ENCODE measurements around the gene FHOD3.
"Not testable (repeated sequence)": the region's sequence is repeated elsewhere in the genome, so short reads cannot be mapped to it uniquely, and the experiment has no call there.

FHOD3 gene

DNA sequence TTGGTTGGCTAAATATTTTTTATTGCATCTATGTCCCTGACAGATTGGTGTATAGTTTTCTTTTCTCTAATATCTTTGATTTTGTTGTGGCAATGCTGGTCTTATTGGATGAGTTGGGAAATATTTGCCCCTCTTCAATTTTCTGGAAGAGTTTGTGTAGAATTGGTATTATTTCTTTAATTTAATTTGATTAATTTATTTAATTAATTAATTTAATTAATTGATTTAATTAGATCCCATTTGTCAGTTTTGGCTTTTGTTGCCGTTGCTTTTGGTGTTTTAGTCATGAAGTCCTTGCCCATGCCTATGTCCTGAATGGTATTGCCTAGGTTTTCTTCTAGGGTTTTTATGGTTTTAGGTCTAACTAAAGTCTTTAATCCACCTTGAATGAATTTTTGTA lies 253.8 kb downstream of the FHOD3 start:
- not testable (repeated sequence) for DNase-seq (ENCODE audit: low read depth)

DNA sequence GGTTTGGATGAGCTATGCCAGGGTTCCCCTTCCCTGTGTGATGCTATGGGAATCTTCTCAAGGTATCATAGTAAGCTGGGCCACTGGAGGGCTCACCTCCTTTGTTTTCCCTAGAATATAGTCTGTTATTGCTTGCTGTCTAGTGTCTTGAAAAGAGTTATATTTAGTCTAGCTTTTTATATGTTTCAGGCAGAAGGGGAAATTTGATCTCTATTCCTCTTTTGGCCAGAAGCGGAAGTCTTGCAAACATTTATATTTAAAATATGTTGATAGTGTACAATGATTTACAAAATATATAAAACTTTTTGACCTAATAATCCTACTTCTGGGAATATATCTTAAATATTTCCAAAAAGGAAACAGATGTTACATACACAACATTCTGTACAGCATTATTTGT lies 260.7 kb downstream of the FHOD3 start:
- DNase-seq (ENCODE audit: low read depth): no peak

DNA sequence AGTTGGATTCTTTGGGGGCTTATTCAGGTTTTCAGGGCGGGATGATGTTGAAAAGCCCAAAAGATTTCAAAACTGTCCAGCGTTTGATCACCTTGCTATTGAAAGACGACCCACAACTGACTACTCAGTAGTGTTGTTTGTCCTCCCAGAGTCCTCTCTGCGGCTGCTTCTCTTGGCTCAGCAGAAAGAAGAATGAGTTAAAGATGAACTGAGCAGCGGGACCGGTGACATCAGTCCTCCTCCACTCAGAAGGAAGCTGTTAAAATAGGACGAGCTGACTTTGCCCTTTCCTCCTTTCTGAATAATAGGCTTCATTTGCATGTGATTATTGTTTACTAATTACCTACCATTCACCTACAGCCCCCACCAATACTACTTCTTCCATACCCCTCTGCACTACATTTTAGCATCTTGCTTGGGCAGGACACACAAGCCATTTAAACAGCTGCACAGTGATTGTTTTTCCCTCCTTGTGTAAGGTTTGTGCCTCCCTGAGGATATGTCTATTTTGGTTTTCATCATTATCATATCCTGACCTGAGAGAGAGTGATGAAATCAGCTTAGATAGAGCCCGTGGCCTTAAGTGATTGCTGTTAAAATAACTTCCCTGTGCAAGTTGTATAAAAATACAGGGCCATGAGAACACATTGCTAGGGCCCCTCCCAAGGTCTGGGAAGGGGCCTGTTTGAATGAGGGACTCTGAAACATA lies 261.8 kb downstream of the FHOD3 start:
- no peak for DNase-seq (ENCODE audit: low read depth)

DNA sequence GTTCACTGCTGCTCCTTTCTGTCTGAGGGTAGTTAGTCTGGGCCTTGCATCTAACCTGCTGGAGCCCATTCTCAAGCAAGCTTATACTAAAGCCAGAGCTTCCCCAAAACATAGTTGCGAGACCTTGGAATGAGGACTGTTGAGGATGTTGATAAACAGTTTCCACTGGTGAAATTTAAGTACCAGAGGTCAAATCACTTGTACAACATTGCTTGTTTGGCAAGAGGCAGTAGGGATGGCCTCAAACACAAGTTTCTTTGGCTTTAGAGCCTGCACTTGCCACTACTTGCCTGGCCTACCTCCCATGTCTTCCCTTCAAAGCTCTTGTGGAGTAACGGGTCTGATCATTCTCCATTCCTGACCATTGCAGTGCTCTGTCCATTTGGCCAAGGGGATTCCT lies 262.7 kb downstream of the FHOD3 start:
- DNase-seq (ENCODE audit: low read depth): no peak

DNA sequence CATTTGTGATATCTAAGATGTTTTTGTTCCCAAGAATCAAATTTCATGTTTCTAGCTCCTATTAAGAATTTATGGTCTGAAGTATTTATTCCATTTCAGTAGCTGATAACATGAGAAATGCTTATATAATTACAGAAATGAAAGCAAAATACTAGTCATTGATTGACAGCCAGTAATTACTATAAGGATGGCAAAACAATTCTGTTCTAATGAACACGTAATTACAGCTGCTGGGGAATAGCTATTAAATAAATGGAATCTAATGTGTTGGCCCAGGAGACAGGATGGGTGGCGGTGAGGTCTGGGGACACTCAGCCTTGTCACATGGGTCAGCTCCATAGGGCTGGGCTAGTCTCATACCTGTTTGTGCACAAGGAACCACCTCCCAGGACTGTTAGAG lies 263.5 kb downstream of the FHOD3 start:
- no peak for DNase-seq (ENCODE audit: low read depth)

DNA sequence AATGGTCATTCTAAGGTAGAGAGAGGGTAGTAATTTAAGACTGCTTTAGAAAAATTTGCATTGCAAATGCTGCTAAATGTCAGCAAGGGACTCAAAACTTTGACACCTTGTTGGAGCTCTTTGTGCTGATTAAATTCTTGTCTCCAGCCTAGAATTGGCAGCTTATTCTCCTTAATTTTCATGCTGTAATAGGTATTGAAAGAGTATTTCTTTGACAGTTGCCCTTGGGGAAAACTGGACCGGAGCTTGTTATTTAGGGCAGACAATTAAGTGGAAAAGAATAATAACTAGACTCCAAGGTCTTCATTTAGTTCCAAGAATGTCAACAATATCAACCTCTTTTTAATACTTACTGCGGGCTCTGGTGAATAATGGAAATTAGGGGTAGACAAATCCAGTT lies 267.3 kb downstream of the FHOD3 start:
- no peak for DNase-seq (ENCODE audit: low read depth)

DNA sequence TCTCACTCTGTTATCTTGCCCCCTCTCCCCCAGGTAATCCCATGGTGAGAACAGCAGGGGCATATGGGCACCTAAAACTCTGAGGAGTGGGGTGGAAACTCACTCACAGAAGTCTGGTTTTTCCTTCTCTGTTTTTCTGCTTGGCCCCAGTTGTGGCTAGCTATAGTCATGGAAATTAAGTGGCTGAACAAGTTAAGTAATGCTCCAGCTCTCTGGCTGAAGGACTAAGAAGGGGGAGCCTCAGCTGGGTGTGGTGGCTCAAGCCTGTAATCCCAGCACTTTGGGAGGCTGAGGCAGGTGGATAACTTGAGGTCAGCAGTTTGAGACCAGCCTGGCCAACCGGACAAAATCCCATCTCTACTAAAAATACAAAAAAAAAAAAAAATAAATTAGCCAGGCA lies 270.3 kb downstream of the FHOD3 start:
- DNase-seq (ENCODE audit: low read depth): no peak

DNA sequence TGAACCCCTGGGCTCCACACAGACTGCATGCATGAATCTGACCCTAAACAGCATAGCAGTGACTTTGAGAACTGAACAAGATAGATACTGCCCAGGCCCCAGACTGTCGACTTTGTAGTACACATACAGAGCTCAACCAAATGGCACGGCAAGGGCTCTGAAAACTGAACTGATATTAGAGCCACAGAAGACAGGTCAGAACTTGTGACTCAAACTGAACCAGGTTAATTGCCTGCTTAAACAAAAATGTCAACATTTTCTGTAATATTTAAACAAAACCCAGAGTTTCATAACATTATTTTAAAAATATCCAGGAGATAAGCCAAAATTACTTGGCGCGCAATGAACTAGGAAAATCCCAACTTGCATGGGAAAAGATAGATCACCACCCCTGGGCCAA lies 271.0 kb downstream of the FHOD3 start:
- DNase-seq (ENCODE audit: low read depth): no peak

DNA sequence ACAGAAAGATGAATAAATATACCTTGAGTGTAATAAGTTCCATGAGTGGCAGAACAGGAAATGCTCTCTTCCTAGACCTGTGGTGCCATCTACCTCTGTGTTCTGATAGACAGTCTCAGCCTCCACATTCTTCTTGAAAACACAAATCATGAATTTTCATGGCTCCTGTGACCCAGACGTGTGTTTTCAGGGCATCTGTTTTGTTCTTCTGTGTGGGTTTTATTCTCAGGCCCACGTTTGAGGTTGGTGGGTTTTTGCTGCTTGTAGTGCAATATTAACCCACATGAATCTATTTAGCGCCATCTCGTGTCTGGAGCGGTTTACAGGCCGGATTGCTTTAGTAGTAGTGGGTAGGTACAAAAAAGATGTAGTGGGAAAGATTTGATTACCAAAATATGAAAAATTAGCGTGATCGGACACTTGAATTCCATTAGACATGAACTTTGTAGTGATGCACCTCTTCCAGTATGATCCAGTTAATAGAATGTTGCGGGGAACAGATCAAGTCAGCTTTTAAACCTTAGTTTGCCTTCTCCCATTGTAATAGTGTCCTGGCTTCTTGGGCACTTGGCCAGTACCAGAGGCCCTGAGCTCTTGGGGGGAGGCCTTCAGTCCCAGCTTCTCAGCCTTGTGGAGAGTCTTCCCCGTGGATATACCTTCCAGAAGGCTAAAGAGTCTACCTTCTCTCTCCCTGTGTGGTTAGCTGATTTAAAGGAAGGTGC lies 274.8 kb downstream of the FHOD3 start:
- DNase-seq (ENCODE audit: low read depth): no peak

DNA sequence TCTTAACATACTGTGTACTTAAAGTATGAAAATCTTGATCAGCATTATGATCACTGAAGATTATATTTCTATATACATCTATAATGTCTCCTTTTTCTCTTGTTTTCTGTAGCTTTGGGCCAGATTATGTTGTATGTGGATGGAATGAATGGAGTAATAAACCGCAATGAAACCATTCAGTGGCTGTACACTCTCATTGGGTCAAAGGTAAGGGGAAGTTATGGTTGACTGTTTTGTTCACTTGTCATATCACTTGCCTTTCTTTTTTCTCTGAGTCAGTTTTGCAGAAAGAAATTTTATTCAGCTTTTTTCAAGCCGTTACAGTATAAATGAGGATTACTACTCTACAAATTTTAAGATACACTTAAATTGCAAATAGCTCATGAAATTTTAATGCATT lies 278.8 kb downstream of the FHOD3 start:
- no peak for DNase-seq (ENCODE audit: low read depth)

DNA sequence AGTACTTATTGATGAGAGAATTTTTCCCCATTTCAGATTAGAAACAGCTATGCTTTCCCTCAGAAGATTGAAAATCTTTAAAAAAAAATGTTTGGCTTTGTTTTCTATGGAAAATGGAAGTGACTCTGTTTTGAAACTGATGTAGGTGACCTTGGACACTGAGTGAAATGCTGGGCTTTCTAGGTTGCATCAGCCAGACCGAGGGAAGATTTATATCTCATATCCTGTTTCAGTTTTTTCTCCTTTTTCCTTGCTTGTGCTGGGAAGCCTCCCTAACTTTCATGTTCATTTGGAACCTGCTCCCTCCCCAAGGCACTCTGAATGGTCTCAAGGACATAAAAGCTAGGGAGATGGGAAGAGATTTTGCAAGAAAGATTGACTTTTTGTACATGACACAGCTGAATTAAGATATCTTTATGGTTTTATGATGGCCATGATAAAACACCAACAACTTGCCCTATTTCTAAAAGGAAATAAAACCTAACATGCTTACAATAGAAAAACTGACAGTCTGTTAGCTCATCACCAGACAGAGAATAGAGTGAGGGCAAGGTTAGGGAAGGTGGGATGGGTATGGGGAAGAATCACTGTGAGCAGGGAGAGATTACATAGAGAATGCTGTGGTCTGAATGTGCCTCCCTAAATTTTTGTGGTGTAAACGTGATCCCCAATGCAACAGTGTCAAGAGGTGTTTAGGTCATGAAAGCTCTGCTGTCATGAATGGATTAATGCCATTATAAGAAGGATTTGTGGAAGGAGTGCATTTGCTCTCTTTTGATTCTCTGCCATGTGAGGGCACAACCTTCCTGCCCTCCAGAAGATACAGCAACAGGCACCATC lies 281.6 kb downstream of the FHOD3 start:
- no peak for DNase-seq (ENCODE audit: low read depth)

DNA sequence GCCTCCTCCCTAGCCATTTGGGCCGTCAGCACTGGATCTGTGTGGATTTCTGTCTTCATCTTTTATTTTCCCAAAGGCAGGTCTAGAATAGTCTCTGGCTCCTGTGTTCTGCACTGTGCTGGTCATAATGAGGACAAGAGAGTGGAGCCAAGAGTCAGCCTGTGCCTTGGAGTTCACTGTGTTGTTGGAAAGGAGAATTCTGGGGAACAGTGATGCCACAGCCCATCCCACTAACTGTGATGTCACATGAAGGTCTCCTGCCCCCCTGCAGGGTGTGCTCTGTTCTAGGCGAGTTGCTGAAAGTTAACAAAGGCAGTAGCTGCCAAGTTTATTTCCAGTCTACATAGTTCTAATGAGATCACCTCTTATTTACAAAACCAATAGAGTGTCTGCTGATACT lies 282.8 kb downstream of the FHOD3 start:
- no peak for DNase-seq (ENCODE audit: low read depth)

DNA sequence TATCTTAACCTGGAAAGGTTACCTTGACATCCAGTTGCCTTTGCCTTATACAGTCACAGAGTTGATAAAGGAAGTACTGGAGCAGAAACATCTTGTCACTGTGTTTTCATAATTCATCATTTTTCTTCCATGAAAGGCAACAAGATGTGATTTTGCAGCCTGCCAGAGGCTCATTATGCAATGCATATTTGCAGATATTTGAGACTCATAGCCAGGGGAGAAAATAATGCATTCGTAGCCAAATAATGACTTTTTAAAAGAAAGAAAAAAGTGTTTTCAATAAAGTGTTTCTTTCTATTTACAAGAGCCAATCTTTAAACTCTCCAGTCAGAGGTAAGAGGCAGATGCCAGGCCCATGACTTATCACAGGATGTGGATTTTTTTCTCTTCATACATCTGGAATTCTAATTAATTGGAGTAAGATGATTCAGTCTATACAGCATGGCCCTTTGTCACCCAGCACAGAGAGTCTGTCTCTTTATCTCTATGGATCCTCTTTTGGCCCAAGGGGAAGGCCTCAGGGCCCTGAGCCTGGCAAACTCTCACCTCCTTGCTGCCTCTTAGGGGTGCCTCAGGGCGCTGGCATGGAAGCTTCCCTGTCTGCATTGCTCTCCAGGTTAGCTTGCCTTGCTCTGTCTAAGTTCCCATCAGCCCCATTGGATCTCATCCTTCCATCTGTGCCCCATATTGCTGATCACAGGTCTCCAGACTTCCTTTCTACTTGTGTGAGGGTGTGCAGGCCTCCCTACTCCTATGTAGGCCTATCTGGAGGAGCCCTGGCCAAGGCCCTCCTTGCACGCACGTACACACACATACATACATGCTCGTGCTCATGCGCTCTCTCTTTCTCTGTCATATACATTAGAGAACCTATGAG lies 283.6 kb downstream of the FHOD3 start:
- no peak for DNase-seq (ENCODE audit: low read depth)

DNA sequence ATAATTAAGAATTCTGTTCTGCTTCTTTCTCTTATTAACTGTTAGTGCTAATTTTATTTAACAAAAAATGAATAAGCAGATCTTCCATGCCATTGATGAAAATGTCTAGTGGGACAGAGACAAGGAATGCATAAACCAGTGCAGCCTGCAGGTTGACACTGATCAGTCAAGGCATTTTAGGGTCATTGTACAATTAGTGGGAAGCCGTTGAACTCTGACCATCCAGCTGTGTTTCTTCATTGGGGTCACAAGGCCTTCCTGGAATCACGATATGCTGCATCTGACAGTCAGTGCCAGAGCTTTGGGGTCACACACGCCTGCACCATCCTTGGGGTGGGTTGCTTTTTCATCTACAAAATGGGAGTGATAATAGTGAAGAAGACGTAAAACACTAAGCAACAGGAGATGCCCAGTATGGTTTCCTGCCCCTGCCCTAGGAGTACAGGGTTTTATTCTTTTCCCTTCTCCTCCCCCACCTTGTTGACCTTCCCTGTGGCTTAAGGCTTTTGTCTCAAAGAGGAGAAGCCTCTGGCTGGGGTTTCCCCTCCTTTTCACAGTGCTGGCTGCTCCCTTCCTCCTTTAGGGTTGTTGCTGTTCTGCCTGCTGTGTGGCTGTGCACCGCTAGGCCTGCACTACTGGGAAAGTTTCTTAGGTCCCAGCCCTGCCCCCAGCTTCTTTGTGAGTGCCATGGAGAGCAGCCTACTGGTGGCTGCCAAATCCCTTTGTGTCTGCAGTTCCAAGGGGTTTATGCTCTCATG lies 285.7 kb downstream of the FHOD3 start:
- no peak for DNase-seq (ENCODE audit: low read depth)

DNA sequence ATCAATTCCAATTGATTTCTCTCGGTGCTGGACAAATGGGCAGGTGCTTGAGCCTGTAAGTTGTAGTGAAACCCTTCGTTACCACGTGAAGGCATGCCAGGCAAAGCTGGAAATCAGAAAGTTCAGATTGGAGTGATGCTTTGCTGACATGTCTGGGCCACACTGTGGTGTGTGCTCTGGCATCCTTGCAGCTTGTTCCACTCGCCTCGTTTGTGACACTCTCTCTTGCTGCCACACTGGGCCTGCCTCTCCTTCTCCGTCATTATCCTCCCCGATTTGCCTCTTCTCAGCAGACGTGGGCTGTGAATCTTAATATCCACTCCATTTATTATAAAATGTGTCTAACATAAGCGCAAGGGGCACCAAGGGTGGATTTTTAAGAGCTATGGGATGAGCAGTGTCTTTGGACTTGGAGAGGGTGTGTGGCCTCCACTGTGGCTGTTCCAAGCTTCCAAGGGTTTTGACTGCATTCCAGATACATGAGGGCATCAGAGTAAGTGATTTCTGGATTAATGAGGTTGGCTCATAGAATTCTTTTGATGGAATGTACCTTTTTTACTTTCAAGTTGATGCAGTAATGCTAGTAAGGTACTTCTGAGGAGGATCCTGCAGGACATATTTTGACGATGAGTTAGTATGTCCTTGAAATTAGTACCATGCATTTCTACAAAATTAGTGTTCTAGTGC lies 292.5 kb downstream of the FHOD3 start:
- DNase-seq (ENCODE audit: low read depth): no peak

DNA sequence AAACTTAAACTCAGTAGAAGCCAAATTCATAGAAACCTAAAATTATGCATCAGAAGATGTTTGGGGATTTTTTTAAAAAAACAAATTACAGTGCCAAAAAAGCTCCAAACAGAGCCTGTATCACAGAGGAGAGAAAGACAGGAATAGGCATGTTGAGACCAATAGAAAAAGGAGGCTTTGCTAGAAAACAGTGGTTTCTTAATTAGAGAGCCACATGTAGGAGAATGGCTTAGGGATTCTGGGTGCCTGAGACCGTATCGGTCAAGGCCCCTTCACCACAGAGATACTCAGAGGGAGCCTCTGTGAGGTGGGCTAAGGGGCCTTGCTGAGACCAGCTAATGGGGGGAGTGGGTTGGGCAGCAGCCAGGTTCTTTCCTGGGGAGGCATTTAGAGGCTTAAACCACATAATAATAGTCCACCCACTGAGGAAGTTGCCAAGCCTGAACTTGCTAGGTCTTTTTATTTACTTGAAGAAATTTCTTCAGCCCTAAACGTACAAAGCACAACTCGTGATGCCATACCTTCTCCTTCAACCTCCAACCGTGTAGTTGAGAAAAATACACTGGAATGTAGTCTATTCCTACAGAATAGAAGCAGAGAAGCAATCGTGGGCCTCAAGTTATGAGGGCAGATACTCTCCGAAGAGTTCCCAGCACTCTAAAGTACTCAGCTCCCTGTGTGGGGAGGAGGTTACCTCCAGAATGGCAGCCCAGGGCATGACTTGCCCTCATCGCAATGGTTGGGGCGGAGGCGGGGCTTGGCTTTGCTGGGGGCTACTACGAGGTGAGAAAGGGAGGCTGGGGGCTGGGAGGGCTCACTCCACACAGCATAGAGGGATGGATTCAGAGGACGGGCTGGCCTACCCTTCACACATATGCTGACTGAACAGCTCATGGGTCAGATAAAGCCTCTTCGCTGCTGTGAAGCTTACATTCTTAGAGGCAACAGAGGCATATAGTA lies 293.4 kb downstream of the FHOD3 start:
- DNase-seq (ENCODE audit: low read depth): no peak

DNA sequence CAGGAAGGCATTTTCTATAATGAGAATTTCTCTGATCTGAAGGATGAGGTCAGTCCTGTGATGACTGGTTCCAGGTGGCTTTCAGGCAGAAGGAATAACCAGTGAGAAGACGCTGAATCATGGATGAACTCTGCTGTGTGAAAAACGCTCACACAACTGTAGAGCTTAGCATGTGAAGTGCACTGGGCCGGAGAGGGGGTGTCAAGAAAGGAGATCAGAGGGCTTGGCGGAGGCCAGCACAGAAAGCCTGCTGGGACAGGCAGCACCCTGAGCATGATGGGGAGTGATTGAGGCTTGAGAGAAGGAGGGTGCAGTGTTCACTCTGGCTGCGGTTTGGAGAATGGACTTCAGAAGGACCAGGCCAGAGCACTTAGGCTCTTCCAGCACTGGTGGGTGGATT lies 294.8 kb downstream of the FHOD3 start:
- no peak for DNase-seq (ENCODE audit: low read depth)

DNA sequence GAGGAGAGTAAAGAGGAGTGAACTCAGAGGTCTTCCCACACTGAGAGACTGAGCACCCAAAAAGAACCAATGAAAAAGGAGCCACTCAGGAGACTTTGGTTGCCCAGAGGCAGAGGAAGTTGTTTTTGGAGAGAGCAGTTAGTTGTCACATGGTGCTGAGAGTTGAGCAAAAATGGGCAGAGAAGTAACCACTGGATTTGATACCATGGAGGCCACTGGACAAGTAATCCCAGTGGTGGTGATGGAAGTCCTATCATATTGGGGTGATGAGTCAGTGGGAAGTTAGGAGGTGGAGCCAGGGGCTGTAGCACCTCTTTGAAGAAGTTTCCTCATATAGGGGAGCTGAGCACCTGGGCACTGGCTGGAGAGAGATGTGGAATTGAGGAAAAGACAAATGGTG lies 295.5 kb downstream of the FHOD3 start:
- DNase-seq (ENCODE audit: low read depth): no peak

DNA sequence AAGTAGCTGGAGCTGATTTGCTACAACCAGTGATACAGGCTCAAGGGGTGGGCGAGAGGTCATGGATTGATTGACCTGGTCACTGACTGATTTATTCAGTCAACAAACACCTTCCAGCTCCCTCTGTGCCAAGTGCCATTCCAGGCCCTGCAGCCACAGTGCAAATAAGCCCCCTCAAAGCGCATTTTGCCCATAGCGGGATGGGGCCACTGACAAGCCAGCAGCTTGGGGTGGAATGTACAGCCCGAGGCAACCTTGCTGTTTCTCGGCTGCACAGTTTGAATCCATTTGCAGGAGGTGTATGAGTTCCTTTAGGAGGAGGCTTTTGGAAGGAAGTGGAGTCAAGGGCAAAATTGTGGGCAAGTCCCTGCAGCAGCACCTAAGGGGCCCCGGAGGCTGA lies 296.1 kb downstream of the FHOD3 start:
- no peak for DNase-seq (ENCODE audit: low read depth)

DNA sequence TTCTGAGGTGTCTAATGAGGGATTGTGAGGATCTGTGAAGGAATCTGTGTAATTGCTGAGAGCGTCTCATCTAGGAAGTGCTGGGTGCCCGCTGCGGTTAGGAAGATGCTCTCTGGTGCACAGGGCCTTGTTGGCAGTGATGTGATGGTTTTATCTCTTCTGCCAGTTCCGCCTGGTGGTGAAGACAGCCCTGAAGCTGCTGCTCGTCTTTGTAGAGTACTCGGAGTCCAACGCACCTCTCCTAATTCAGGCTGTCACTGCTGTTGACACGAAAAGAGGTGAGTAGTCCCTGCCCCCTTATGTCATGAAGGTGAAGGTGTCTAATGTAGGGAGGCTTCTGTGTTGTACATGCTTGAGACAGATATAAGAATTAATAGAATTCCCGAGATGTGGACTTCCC lies 297.1 kb downstream of the FHOD3 start:
- DNase-seq (ENCODE audit: low read depth): no peak

Data from stimulated activated CD8-positive, alpha-beta memory T cell treated with anti-CD3 and anti-CD28 coated beads, Interleukin-12 subunit alpha, Interleukin-12 subunit beta, amount 100 ng/mL, for 4 hours (primary cell).